Head of caudate nucleus (tissue), 42 donors: ENCODE results near the gene C1S.
"Not testable (repeated sequence)": the region's sequence is repeated elsewhere in the genome, so short reads cannot be mapped to it uniquely, and the experiment has no call there.

ENCODE experiments used
- DNase-seq, 42 donors: peaks; one replicate each; pipeline versions ENCODE4 v3.0.0 to v3.0.0-alpha.2; 2020 to 2021; ENCODE audit warnings: mixed read lengths in 7 of 42
- intact Hi-C: fragments of 100-400 bp; cut with DNase I; formaldehyde crosslinking; loops from one replicate; pipeline ENCODE4 v1.15.0; 2022

Gene C1S

DNA sequence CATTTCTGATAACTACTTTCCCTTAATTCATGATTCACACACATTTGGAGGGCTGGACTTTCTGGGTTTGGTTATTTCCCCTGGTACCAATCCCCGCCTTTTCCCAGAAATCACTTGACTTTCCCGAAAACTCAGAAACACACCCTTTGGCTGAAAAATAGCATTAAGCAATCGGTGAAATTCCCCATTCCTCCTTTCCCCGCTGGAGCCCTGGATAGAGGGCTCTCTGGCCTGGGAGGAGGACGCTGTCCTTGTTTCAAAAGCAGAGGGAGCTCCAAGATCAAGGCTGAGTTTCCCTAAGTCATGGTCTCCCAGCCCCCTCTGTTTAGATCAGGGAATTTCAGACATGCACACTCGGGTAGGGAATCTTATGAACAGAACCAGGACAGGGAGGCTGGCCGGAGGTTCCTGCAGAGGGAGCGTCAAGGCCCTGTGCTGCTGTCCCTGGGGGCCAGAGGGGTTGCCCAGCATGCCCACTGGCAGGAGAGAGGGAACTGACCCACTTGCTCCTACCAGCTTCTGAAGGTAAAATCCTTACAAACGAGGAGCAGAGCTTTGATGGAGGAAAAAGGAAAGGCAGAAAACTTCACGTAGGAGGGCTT is at the start of gene C1S:
Gene C1S (plus strand): TSS at position 366 of the 602 bp plus-strand sequence. CDS start 1,195 bp downstream, outside the sequence.
- intact Hi-C loops: no loop called here
- peak in 16 of 42 donors; percentile 3 to 64 (median 20) for DNase-seq

DNA sequence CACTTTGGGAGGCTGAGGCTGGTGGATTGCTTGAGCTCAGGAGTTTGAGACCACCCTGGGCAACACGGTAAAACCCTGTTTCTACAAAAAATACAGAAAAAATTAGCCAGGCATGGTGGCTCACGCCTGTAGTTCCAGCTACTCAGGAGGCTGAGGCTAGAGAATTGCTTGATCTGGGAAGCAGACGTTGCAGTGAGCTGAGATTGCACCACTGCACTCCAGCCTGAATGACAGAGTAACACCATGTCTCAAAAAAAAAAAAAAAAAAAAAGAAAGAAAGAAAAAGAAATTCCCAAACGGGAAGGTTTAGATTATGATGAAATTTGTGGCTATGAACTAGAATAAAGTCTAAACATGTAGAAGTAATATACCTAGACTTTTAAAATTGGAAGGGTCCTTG is 49.1 kb upstream of the C1S start:
- not testable (repeated sequence) for DNase-seq
- intact Hi-C loops: loop anchor here (10.0 kb wide), 1 partner anchor 83 kb away; the partner anchor contains the start of gene C1R

GRCh38 chr12:7012024-7012607 is 48.4 kb upstream of the C1S start:
- DNase-seq: no peak
- intact Hi-C loops: loop anchor here (10.0 kb wide), 1 partner anchor 83 kb away; the partner anchor contains the start of gene C1R

DNA sequence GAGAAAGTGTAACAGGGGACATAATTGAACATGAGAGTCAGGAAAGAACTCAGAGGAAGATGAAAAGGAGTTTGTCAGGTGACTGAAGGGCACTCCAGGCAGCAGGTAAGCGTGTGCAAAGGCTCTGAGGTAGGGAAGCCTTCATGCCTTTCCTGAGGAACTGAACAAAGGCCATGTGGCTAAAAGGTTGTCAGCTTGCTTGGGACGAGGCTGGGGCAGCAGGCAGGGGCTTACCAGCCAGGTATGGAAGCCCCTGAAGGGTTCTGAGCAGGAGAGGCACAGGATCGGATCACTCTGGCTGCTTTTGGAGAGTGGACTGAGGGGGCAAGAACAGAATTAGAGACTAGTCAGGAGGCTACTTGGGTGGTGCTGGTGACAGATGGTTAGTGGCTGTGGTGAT is 47.4 kb upstream of the C1S start:
- intact Hi-C loops: loop anchor here (10.0 kb wide), 1 partner anchor 82 kb away; the partner anchor contains the start of gene C1R
- DNase-seq: no peak

DNA sequence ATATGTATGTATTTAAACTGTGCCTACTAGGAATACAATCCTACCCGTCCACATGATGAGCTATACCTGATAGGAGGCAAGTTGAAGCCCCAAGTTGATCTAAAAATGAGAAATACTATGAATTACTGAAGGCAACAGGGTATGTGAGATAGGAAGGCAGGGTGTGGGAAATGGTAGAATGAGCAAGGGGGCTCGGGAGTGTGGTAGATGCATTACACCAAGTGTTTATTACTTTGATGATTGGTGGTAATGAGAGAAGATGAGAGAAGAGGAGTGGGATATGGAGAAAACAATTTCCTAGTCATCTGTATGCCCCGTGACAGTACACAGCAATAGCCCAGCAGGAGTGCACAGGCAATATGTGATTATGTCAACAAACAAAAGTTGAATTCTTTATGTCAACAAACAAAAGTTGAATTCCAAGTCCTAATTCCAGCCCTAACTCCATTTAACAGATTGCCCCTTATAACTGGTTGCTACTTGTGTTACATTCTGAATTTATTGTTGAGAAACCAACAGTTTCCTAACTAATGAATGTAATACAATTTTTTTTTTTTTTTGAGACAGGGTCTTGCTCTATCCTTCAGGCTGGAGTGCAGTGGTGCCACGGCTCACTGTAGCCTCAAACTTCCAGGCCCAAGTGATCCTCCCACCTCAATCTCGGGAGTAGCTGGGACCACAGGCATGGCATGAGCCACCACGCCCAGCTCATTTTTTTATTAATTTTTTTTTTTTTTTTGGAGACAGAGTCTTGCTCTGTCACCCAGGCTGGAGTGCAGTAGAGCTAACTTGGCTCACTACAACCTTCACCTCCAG is 44.8 kb upstream of the C1S start:
- intact Hi-C loops: loop anchor here (5.0 to 10.0 kb wide), 2 partner anchors 43 to 79 kb away; partner anchors contain the start of genes C1R, EMG1 and PHB2
- DNase-seq: no peak

- DNase-seq: no peak
- intact Hi-C loops: loop anchor here (5.0 to 10.0 kb wide), 2 partner anchors 45 to 78 kb away; partner anchors contain the start of genes C1R, EMG1 and PHB2
Measured at GRCh38 chr12:7016958-7017571, 43.5 kb upstream of the C1S start.

- intact Hi-C loops: loop anchor here (5.0 to 10.0 kb wide), 2 partner anchors 46 to 77 kb away; partner anchors contain the start of genes C1R, EMG1 and PHB2
- DNase-seq: peak in 6 of 42 donors; percentile 19 to 38 (median 28)
Measured at GRCh38 chr12:7017870-7018349, 42.6 kb upstream of the C1S start.

DNA sequence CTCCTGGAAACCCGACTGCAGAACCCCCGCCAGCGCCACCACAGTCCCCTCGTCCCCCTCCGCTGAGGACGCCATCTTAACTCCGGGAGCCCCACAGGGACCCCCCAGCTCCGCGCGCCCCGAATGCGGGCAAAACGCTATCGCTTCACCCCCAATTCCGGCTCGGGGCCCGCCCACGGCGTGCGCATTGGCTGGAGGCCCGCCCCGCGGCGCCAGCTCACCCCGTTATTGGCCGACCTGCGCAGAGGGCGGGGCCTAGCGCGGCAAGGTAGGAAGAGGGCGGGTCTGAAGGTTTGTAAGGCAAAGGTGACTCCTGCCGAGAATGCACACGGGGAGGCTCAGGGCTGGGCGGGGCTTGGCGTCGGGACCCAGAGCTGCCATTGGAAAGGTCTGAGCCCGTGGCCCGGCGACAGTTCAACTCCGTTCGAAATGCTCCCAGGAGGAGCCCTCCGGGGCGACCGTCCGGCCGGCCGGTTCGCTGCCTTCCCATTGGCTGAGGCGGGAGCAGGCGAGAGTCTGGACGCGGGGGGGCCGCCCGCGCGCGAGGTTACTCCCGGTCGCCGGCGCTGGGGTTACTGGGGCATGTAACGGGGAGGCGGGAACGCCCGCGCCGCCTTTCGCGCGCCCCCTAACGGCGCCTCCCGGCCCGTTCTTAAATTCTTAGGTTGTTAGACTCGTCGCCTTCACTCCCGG is 42.0 kb upstream of the C1S start, which contains the start of gene LPCAT3:
Gene LPCAT3 (minus strand): TSS at position 127 of the 693 bp plus-strand sequence. CDS start 52 bp downstream, at position 75.
- intact Hi-C loops: loop anchor here (5.0 to 10.0 kb wide), 2 partner anchors 46 to 76 kb away; partner anchors contain the start of genes C1R, EMG1 and PHB2
- peak; percentile 95 to 99 (median 98) for DNase-seq

DNA sequence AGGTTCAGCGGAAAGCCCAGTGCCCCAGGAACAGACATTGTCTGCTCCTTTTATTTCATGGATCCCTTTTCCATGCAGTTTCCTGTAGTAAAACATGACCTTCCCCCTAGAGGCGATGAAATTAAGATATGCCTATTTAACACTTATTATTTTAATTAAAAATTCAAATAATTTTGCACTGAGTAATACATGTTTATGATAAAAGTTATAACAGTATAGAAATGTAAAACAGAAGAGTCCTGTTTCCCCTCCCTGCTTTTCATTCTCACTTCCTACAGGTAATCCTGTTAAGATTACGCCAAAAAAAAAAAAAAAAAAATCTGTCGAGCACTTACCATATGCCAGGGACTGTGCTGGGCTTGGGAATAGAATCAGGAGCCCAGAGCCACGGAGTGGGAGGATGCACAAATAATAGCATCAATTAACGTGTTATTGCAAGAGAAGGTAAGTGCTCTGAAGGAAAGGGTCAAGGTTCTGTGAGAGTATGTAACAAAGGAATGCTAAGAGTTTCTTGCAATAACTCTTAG is 41.4 kb upstream of the C1S start:
- intact Hi-C loops: loop anchor here (5.0 to 10.0 kb wide), 2 partner anchors 47 to 76 kb away; partner anchors contain the start of genes C1R, EMG1 and PHB2

GRCh38 chr12:7021956-7022355 is 38.6 kb upstream of the C1S start:
- intact Hi-C loops: no loop called here
- no peak for DNase-seq

More for the DNA sequence above, 41.4 kb upstream of the C1S start:
- DNase-seq: no peak

DNA sequence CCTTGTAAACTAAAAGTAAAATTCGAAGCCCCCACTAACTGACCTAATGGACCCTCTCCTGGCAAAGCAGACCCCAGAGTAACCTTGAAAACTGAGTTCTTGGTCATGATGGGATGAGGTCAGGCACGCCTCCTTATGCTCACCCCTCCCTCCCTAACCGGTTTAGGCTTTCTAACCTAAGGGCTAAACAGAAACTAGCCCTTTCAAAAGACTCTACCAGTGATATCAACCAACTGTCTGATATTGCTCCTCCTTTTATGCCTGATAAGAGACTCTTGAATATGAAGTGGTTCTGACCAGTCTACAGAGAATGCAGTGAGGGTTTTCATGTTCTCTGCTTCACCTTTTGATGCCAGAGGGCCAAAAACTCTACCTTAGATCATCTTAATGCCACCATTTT is 37.4 kb upstream of the C1S start:
- intact Hi-C loops: no loop called here
- DNase-seq: no peak

GRCh38 chr12:7026854-7027253 is 33.7 kb upstream of the C1S start:
- no peak for DNase-seq
- intact Hi-C loops: no loop called here

GRCh38 chr12:7031306-7031705 is 29.2 kb upstream of the C1S start:
- DNase-seq: no peak
- intact Hi-C loops: no loop called here

DNA sequence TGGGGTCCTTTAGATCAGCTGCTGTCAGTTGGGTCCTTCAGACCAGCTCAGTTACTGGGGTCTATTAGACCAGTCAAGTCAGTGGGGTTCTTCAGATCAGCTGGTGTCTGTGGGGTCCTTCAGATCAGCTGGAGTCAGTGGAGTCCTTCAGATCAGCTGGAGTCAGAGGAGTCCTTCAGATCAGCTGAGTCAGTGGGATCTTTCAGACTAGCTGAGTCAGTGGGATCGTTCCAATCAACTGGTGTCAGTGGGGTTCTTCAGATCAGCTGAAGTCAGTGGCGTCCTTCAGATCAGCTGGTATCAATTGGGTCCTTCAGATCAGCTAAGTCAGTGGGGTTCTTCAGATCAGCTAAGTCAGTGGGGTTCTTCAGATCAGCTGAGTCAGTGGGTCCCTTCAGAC is 27.5 kb upstream of the C1S start:
- intact Hi-C loops: no loop called here
- no peak for DNase-seq

DNA sequence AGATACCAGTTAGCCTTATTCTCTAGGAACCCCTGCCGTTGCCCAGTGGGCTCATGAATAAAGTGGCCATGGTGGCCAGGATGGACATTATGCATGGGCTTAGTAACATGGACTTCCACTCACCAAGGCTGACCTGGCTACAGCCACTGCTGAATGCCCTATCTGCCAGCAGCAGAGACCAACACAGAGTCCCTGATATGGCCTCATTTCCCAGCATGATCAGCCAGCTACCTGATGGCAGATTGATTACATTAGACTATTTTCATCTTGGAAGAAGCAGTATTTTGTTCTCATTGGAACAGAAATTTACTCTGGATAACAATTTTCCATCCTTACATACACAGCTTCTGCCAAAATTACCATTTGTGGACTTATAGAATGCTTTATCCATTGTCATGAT is 26.1 kb upstream of the C1S start:
- DNase-seq: no peak
- intact Hi-C loops: no loop called here

DNA sequence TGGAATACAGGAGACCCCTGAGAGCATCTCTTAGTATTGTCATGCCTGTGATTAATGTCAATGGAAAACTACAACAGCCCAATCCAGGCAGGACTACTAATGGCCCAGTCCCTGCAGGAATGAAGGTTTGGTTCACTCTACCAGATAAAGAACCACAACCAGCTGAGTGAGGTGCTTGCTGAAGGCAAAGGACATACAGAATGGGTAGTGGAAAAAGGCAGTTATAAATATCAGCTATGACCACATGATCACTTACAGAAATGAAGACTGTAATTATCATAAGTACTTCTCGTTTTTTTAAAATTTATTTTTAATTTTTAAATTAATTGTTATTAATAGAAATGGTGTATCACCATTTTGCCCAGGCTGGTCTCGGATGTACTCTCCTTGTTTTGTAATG is 25.1 kb upstream of the C1S start:
- intact Hi-C loops: no loop called here
- no peak for DNase-seq

- DNase-seq, intact Hi-C loops: not testable (repeated sequence)
Measured at GRCh38 chr12:7037411-7037810, 23.1 kb upstream of the C1S start.

DNA sequence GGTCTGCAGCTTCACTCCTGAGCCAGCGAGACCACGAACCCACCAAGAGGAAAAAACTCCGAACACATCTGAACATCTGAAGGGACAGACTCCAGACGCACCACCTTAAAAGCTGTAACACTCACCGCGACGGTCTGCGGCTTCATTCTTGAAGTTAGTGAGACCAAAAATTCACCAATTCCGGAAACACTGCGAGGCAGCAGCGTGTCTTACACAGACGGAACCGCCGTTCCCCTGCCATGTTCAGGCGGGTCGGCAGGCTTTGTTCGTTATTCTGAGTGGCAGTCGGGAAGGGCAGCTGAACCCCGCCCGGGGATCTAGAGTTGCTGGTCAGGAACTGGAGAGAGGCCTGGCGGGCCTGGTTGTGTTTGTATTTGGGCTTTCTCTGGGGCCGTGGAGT is 21.9 kb upstream of the C1S start:
- intact Hi-C loops: no loop called here

More for the DNA sequence above, 21.9 kb upstream of the C1S start:
- no peak for DNase-seq
